Kidney (tissue), 14 donors: ENCODE measurements around the gene FOLR2. TPM values are rescaled to one million over a fixed set of nuclear protein-coding genes. Genes with fewer than 3 reads are reported as not detected.

ENCODE experiments used
- DNase-seq, 5 donors: peaks; one replicate each; pipeline ENCODE4 v3.0.0-alpha.2; 2013 to 2020
- FAIRE-seq: peaks from 2 replicates; lab custom pipeline; 2012; peaks lifted over from hg19 to GRCh38; lab: Jason Lieb, UNC
- H3K27ac ChIP-seq, 2 donors: one replicate each; pipeline ENCODE4 v1.7.0; 2013; ENCODE audit warnings: low read depth in 2 of 2, low read length in 2 of 2, inconsistent platforms in 1 of 2
- H3K27me3 ChIP-seq: one replicate; pipeline ENCODE4 v1.7.1; 2013; ENCODE audit warnings: low read length, inconsistent platforms; ENCODE audit not compliant: control insufficient read depth, insufficient read depth
- H3K36me3 ChIP-seq, 3 donors: one replicate each; pipeline versions ENCODE4 v1.7.0 to v1.7.1; 2013; ENCODE audit warnings: low read length in 3 of 3, control low read depth in 1 of 3, inconsistent platforms in 1 of 3; ENCODE audit not compliant: insufficient read depth in 3 of 3, control insufficient read depth in 2 of 3
- H3K4me1 ChIP-seq, 3 donors: one replicate each; pipeline versions ENCODE4 v1.7.0 to v1.7.1; 2013; ENCODE audit warnings: low read length in 3 of 3, inconsistent platforms in 1 of 3, low read depth in 1 of 3; ENCODE audit not compliant: control insufficient read depth in 2 of 3, insufficient read depth in 2 of 3
- H3K4me3 ChIP-seq, 3 donors: one replicate each; pipeline versions ENCODE4 v1.7.0 to v1.8.1; 2013; ENCODE audit warnings: low read length in 3 of 3, control low read depth in 1 of 3, inconsistent platforms in 1 of 3
- H3K9ac ChIP-seq, 3 donors: one replicate each; pipeline versions ENCODE4 v1.7.0 to v1.7.1; 2013; ENCODE audit warnings: low read length in 3 of 3, control low read depth in 1 of 3, inconsistent platforms in 1 of 3
- H3K9me3 ChIP-seq, 3 donors: one replicate each; pipeline versions ENCODE4 v1.7.0 to v1.7.1; 2013; ENCODE audit warnings: low read length in 3 of 3, control low read depth in 1 of 3, inconsistent platforms in 1 of 3; ENCODE audit not compliant: control insufficient read depth in 2 of 3, insufficient read depth in 1 of 3
- intact Hi-C: fragments of 100-400 bp; cut with DNase I; formaldehyde crosslinking; loops from one replicate; pipeline ENCODE4 v1.11.1; 2022
- polyA plus RNA-seq: library from polyadenylated mRNA; stranded (reverse); fragments of 350-450 nt; fragmentation: Illumina TruSeq; extraction: RNeasy Lipid Tissue Mini Kit (QIAGEN cat#74804); gene quantifications from one replicate; pipeline ENCODE4 v1.2.3, GENCODE V29; 2014; ENCODE audit warnings: low read depth, low replicate concordance; ENCODE audit not compliant: insufficient read depth
- total RNA-seq: library from RNA; stranded (reverse); fragmentation: NEBNext Ultra II Directional; extraction: Animal tissue kit (Norgen Biotek cat#: 25700); gene quantifications from one replicate; pipeline ENCODE4 v1.2.1, GENCODE V29; 2021
- TF ChIP-seq, protein P1 (sequence below): IDR thresholded peaks from 3 replicates; pipeline ENCODE4 v1.5.1; 2012; ENCODE audit warnings: mild to moderate bottlenecking, moderate library complexity, borderline replicate concordance; ENCODE audit not compliant: insufficient read depth; ENCODE audit errors: extremely low read depth
- donor health status: control.
- donor health status: control.
- donor health status: control.
- donor health status: control.
- donor health status: control.
- donor health status: DM: yes; HTN: yes; CAD: no.
- donor health status: Normal renal cell carcinoma (clear cell type).

The FOLR2 gene
- total and polyA plus RNA-seq, 2 donors from 2014 or later: 16.8 to 31.9 TPM

DNA sequence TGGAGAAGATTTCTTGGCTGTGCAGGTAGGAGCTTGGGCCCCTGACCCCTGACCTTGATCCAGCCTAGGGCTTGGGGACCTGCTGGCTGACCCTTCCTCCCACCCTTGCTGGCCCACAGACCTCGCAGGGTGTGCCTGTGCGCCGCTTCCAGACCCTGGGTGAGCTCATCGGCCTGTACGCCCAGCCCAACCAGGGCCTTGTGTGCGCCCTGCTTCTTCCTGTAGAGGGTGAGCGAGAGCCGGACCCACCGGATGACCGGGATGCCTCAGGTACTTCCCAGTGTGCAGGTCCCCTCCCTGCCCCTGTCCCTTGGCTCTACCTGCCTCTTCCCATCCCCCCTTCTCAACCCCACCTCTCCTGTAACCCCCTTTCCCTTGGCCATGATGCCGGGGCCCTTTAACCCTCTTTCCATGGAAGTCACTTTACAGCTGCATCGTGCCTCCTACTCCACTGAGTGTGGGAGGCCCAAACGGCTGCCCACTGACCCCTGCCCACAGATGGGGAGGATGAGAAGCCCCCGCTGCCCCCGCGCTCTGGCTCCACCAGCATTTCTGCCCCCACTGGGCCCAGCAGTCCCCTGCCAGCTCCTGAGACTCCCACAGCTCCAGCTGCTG, 11.7 kb downstream of the FOLR2 start:
- no peak overlapping the region for H3K4me3 ChIP-seq

DNA sequence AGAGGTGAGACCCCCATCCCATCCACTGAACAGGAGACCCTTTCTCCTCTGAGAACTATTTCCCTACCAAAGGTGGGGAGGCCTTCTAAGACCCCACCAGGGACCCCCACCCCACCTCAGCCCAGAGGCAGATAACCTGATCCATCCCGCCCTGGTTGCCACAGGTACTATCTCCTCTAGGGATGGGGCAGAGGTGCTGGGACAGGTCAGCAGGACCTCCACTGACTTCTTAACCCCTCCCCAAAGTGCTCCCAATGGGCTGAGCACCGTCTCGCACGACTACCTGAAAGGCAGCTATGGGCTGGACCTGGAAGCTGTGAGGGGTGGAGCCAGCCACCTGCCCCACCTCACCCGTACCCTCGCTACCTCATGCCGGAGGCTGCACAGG, 12.2 kb downstream of the FOLR2 start:
- Histone ChIP-seq H3K4me3 (no peak overlapping the region), H3K36me3 (peaks cover 8 to 56% (median 39%) of the 10 kb centered on the region in 3 donors), H3K27me3 (no peaks in the 10 kb centered on the region), H3K9ac (no peak overlapping the region), H3K4me1 (peaks cover 0 to 13% (median 5%) of the 10 kb centered on the region in 3 donors), H3K9me3 (no peaks in the 10 kb centered on the region), H3K27ac (no peak overlapping the region)
- TF ChIP-seq, protein P1, sequence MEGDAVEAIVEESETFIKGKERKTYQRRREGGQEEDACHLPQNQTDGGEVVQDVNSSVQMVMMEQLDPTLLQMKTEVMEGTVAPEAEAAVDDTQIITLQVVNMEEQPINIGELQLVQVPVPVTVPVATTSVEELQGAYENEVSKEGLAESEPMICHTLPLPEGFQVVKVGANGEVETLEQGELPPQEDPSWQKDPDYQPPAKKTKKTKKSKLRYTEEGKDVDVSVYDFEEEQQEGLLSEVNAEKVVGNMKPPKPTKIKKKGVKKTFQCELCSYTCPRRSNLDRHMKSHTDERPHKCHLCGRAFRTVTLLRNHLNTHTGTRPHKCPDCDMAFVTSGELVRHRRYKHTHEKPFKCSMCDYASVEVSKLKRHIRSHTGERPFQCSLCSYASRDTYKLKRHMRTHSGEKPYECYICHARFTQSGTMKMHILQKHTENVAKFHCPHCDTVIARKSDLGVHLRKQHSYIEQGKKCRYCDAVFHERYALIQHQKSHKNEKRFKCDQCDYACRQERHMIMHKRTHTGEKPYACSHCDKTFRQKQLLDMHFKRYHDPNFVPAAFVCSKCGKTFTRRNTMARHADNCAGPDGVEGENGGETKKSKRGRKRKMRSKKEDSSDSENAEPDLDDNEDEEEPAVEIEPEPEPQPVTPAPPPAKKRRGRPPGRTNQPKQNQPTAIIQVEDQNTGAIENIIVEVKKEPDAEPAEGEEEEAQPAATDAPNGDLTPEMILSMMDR: no peak
- DNase-seq (peak in 1 of 5 donors; percentile 2), FAIRE-seq (no peak)
- intact Hi-C loops: no loop called here

More for the DNA sequence above, 11.7 kb downstream of the FOLR2 start:
- no peaks in the 10 kb centered on the region for H3K9me3 ChIP-seq
- TF ChIP-seq, protein P1: peak; percentile 3
- H3K27me3 ChIP-seq: no peaks in the 10 kb centered on the region
- DNase-seq: peak in 4 of 5 donors; percentile 17 to 73 (median 31)
- H3K4me1 ChIP-seq: peaks cover 0 to 13% (median 5%) of the 10 kb centered on the region in 3 donors
- peaks cover 6 to 51% (median 35%) of the 10 kb centered on the region in 3 donors for H3K36me3 ChIP-seq
- intact Hi-C loops: no loop called here
- no peak overlapping the region for H3K27ac ChIP-seq
- H3K9ac ChIP-seq: no peak overlapping the region
- no peak for FAIRE-seq

DNA sequence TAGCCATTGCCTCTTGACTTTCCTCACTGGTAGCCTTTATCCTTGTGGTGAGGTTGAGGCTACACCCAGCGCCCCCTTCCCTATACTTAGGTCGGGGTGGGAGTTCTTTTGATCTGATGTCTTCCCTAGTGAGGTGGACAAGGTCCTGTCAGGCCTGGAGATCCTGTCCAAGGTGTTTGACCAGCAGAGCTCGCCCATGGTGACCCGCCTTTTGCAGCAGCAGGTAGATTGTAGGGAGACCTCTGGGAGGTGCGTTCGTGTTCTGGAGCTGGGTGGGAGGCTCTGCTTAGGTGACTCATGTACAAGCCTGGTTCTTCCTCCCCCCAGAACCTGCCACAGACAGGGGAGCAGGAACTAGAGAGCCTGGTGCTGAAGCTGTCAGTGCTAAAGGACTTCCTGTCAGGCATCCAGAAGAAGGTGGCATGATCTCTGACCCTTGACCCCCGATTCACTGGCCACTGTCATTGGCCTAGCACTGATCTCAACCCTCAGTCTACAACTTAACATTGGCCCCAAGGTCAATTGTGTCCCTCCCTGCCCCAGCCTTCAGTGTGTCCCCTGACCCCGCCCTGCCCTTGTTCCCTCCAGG, 12.8 kb downstream of the FOLR2 start:
- Histone ChIP-seq H3K9me3 (no peaks in the 10 kb centered on the region), H3K27me3 (no peaks in the 10 kb centered on the region), H3K9ac (no peak overlapping the region), H3K27ac (no peak overlapping the region), H3K4me1 (peaks cover 0 to 13% (median 5%) of the 10 kb centered on the region in 3 donors), H3K36me3 (peaks cover 9 to 60% (median 44%) of the 10 kb centered on the region in 3 donors), H3K4me3 (no peak overlapping the region)
- peak in 1 of 5 donors; percentile 5 for DNase-seq
- no peak for FAIRE-seq
- TF ChIP-seq, protein P1: no peak
- intact Hi-C loops: no loop called here
